T-helper 1 cell treated with Interleukin-12 subunit alpha and Interleukin-12 subunit beta and Interleukin-4 antibody, amounts not matched to agents 30 ng/mL and 1 ng/mL, for 36 hours (primary cell): Measurements from ENCODE around the gene ELK1. TPM values are rescaled to one million over a fixed set of nuclear protein-coding genes. Genes with fewer than 3 reads are reported as not detected.
"Not testable (repeated sequence)": the region's sequence is repeated elsewhere in the genome, so short reads cannot be mapped to it uniquely, and the experiment has no call there.

ENCODE experiments used
- intact Hi-C: fragments of 100-400 bp; cut with micrococcal nuclease; formaldehyde crosslinking; loops from one replicate; pipeline ENCODE4 v1.15.1; 2024
- total RNA-seq: library from RNA; stranded (reverse); gene quantifications from 2 replicates; pipeline ENCODE4 v1.2.3, GENCODE V29; 2022

Gene ELK1
- 63.3 and 68.5 TPM in 2 replicates for total RNA-seq

- intact Hi-C loops = loop anchor here (1.0 to 10.0 kb wide), 13 partner anchors 8 to 1244 kb away; partner anchors contain the start of genes ARAF, HDAC6, PQBP1 and RBM3
Observed at GRCh38 chrX:47650164-47651042, at the start of gene ELK1. TSS of gene ELK1 (minus strand) at chrX:47650563. CDS start at chrX:47641441, 9,122 bp downstream.

GRCh38 chrX:47697181-47697580, 46.8 kb upstream of the ELK1 start:
- intact Hi-C loops = no loop called here

- intact Hi-C loops = no loop called here
Observed at GRCh38 chrX:47690175-47690574, 39.8 kb upstream of the ELK1 start.

- intact Hi-C loops = no loop called here
Observed at GRCh38 chrX:47687263-47687662, 36.9 kb upstream of the ELK1 start.

GRCh38 chrX:47683829-47684205, 33.5 kb upstream of the ELK1 start:
- intact Hi-C loops = no loop called here

DNA sequence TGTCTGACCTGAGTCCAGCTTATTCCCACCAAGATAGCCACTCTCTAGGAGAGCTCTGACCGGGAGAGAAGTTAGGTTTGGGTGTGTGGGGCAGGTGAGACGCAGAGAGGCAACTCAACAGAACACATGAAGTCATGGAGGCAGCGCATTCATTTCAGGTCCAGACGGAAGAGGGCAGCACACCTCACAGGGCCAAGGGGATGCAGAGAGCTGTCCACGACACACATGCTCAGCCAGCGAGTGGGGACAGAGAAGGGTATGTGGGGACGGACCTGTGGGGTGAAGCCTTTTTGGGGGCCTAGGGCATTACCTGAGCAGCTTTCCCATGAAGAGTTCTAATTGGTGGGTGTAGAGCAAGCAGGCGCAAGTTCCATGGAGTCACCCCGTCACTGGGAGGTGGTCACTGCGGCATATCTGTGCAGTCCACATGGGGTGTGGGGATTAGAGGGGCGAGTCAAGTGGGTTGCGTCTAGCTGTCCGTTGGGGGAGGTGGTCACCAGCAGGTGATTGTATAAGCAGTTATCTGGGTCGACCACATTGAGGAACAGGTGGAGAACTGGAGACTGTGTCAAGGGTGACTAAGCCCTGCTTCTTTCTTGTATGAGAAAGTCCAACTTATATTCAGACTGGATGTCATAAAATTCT, 32.9 kb upstream of the ELK1 start:
- intact Hi-C loops = no loop called here

- intact Hi-C loops = not testable (repeated sequence)
Observed at GRCh38 chrX:47675959-47676859, 25.8 kb upstream of the ELK1 start.

DNA sequence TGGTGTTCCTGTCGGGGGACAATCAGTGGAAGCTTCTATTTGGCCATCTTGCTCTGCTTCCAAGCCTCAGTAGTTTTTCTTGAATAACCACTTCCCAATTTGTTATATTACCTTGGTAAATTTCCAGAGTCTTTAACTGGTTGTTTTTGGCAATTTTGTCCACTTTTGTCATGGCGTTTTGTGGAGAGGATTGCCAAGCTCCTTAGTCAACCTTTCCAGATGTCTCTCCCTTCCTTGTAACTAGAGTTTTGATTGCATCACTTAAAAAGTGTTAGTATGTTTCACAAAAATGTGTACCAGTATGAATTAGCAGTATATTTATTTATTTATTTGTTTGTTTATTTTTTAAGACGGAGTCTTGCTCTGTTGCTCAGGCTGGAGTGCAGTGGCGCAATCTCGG, 24.4 kb upstream of the ELK1 start:
- intact Hi-C loops = no loop called here

DNA sequence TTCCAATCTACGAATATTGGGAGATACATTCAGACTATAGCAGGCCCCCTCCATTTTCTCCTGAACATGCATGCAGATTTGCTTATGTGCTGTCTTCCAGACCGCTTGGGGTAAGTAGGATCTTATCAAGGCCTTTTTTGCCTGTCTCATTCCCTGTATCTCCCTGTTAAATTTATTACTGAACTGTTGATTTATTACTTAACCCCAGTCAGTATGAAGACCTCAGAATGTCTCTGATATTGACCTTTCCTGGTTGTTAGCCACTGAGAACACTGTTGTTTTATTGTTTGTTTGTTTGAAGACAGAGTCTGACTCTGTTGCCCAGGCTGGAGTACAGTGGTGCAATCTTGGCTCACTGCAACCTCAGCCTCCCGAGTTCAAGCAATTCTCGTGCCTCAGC, 15.4 kb upstream of the ELK1 start:
- intact Hi-C loops = not testable (repeated sequence)

DNA sequence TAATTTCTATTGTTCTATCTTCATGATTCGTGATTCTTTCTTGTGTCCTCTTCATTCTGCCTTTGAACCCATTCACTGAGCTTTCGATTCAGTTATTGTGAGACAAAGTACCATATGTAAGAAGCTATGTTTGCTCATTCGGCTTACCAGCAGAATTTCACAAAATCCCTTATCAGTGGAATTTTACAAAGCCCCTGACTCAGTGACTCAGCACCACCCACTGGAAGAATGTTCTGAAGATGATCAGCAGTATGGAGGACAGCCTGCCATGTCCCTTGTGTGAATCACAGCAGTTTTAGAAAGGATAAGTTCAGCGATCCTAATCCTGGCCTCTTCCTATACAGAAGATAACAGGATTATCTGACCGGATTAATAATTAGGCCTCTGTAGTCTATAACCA, 14.4 kb upstream of the ELK1 start:
- intact Hi-C loops = no loop called here

DNA sequence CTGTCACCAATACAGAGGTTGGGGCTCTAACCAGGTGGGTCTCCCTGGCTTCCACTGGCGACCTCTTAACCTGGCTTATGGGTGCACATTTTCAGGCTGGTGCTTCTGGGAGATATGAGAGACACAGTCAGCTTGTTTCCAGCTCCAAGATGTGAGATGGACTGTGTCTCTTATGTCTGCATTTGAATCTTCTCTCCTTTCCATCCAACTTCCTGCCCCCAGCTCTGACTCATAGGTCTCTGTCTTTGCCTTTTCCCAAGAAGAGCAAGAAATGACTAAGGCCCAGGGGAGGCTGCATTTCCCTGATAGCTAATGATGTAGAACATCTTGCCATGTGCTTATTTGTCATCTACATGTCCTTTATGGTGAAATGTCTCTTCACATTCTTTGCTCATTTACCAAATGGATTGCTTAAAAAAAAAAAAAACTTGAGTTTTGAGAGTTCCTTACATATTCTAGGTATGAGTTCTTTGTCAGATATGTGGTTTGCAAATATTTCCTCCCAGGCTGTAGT, 11.8 kb upstream of the ELK1 start:
- intact Hi-C loops = no loop called here

DNA sequence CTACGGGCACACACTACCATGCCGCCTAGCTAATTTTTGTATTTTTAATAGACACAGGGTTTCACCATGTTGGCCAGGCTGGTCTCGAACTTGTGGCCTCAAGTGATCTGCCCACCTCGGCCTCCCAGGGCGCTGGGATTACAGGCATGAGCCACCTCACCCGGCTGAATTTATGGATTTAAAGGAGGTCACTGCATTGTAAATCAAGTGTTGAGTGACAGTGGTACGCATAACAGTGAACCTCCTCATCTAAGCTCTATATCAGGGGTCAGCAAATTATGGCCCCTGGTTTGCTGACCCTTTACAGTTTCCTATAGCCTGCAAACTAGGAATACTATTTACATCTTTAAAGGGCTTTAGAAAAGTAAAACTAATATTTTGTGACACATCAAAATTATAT, 11.2 kb upstream of the ELK1 start:
- intact Hi-C loops = no loop called here

- intact Hi-C loops = loop anchor here (1.0 to 10.0 kb wide), 14 partner anchors 39 to 1235 kb away; partner anchors contain the start of genes PQBP1, RBM10, RBM3 and TIMM17B
Observed at GRCh38 chrX:47659421-47659726, 9.0 kb upstream of the ELK1 start.

DNA sequence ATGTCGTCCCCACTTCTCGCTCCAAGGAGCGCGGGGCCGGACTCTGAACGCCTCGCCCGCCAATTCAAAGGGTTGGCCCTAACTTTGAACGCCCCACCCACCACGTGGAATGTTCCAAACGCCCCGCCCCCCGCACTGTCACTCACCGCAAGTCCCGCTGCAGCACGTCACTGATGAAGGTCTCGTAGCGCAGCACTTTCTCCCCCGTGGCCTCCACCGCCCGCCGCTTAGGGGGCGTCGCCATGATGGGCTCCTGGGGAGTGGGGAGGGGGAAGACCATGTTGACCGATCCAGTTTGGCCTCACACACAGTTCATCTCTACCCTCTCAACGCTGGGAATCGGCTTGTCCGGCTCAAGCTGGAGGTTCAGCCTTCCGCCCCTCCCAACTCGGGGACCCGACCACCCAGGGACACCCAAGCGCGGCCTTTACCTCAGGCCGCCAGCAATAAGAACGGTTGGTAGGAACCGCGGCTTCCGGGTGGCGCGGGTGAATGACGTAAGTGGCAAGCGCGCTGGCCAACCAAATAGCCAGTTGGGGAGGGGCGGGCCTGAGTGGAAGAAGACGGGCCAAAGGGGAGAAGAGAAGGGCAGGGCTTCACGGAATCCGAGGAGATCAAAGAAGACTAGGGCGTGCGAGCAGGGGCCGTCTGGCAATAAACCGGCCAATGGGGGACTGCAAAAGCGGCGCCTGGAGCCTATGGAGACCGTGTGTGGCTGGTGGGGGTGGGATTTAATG, 8.5 kb upstream of the ELK1 start, which contains the start of gene UXT:
UXT (minus strand) TSS at position 497 of the 737 bp plus-strand sequence; CDS start at position 244, 253 bp downstream.
- intact Hi-C loops = loop anchor here (1.0 to 10.0 kb wide), 19 partner anchors 9 to 1236 kb away; partner anchors contain the start of genes ARAF, ELK1, PQBP1 and RBM10

GRCh38 chrX:47658301-47658683, 7.9 kb upstream of the ELK1 start:
- intact Hi-C loops = loop anchor here (1.0 to 10.0 kb wide), 14 partner anchors 8 to 1237 kb away; partner anchors contain the start of genes ARAF, ELK1, PQBP1 and RBM3

DNA sequence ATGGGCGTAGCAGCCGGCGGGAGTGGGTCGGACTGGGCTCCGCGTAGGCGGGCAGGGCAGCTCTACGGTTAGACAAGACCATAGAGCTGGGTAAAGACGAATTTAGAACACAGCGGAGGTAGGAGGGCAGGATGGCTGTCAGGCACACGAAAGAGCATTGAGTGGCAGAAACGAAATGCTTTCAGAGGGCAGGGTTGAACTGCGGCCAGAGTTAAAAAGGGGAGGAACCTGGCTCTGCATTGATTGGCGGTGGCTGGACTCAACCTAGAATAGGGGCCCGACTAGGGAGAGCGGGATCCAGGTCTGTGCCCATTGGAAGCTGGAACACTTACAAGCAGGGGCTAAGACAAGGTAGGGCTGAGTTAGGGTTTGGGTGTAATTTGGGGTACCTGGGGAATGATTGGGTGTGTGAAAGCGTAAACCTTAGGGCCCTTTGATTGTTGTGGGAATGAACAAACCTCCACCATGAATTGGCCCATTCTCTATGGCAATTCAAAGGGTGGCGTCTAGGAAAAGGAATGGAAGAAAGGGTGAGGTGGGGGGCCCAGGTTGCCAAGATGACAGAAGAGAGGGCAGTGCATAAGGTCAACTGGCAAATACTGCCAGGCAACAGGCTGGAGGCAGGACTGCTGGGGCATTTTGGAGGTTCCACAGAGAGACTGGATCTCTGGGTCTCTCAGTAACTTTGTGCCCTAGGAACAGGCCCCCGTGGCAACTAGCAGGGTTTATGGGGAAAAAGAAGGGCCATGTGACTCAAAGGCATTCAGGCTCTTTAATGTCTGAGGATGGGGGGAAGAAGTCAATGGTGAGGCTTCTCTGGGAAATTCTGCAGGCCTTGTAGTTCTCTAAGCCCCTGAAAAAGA, 911 bp upstream of the ELK1 start:
- intact Hi-C loops = loop anchor here (2.0 to 10.0 kb wide), 5 partner anchors 30 to 1244 kb away; partner anchors contain the start of genes HDAC6, PQBP1, RBM3 and TIMM17B

DNA sequence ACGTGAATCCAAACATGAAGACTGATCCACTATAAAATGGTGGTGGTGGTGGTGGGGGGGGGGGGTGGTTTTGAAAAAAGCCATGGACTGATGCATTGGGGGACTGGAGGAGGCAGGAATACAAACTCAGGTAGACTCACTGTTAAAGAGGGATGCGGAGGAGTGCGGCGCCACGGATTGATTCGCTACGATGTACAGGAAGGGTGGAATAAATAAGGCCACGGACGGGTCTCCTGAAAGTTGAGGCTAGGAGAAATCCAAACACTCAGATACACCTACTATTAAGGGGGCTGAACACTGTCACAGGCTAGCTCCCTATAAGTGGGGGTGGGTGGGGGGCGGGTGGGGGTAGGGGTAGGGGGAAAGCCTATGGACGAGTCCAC, 591 bp downstream of the ELK1 start:
- intact Hi-C loops = loop anchor here (1.0 to 10.0 kb wide), 13 partner anchors 9 to 1245 kb away; partner anchors contain the start of genes ARAF, HDAC6, PQBP1 and RBM3

- intact Hi-C loops = no loop called here
Observed at GRCh38 chrX:47649271-47649670, 1.1 kb downstream of the ELK1 start.

- intact Hi-C loops = no loop called here
Observed at GRCh38 chrX:47648376-47648775, 2.0 kb downstream of the ELK1 start.
